BLaER1 treated with 17β-estradiol and CSF1 and Interleukin-3, amounts not matched to agents 10 nM and 100 nM (cell line): ENCODE measurements around the gene ANKDD1A.

ENCODE experiments used
- H3K27ac ChIP-seq, 11 experiments: shearing (Covaris generic); formaldehyde crosslinking; 2 replicates each; pipeline ENCODE4 v1.8.1; 2022
- H3K27me3 ChIP-seq, 11 experiments: shearing (Covaris generic); formaldehyde crosslinking; 2 replicates each; pipeline ENCODE4 v1.8.1; 2022
- H3K36me3 ChIP-seq, 11 experiments: shearing (Covaris generic); formaldehyde crosslinking; 2 replicates each; pipeline ENCODE4 v1.8.1; 2022
- H3K4me1 ChIP-seq, 10 experiments: shearing (Covaris generic); formaldehyde crosslinking; 2 replicates each; pipeline ENCODE4 v1.8.1; 2022
- H3K4me2 ChIP-seq, 11 experiments: shearing (Covaris generic); formaldehyde crosslinking; 2 replicates each; pipeline ENCODE4 v1.8.1; 2022
- H3K4me3 ChIP-seq, 10 experiments: shearing (Covaris generic); formaldehyde crosslinking; 2 replicates each; pipeline ENCODE4 v1.8.1; 2022
- H3K9ac ChIP-seq, 11 experiments: shearing (Covaris generic); formaldehyde crosslinking; 2 replicates each; pipeline ENCODE4 v1.8.1; 2022
- H3K9me3 ChIP-seq, 11 experiments: shearing (Covaris generic); formaldehyde crosslinking; replicated peaks in 1 of 11; 2 replicates each; pipeline ENCODE4 v1.8.1; 2022
- H4K20me1 ChIP-seq, 11 experiments: shearing (Covaris generic); formaldehyde crosslinking; 2 replicates each; pipeline ENCODE4 v1.8.1; 2022
- Cebpa-rat ChIP-seq, 11 experiments: shearing (Covaris generic); IDR thresholded peaks; 2 replicates each; pipeline ENCODE4 v1.8.1; 2022

The ANKDD1A gene

GRCh38 chr15:64951777-64952418 lies 40.2 kb downstream of the ANKDD1A start:
- H3K36me3 ChIP-seq = peaks cover 20 to 28% (median 20%) of the 10 kb centered on the region in 11 experiments
- H3K9me3 ChIP-seq = peaks cover 9 to 53% (median 17%) of the 10 kb centered on the region in 11 experiments; a peak in 21 of 22 replicates
- H3K4me3 ChIP-seq = no peak overlapping the region
- H3K4me1 ChIP-seq = no peaks in the 10 kb centered on the region
- no peak overlapping the region for H3K4me2 ChIP-seq
- H3K27me3 ChIP-seq = no peaks in the 10 kb centered on the region
- H4K20me1 ChIP-seq = peaks cover 0 to 17% (median 0%) of the 10 kb centered on the region in 11 experiments; a peak in 5 of 22 replicates
- no peak for TF ChIP-seq Cebpa-rat (IDR thresholded peaks at IDR 0.05)
- H3K9ac ChIP-seq = no peak overlapping the region
- H3K27ac ChIP-seq = no peak overlapping the region

- Histone ChIP-seq H3K4me2 (no peak overlapping the region), H3K27me3 (no peaks in the 10 kb centered on the region), H3K4me3 (no peak overlapping the region), H3K9ac (no peak overlapping the region), H3K9me3 (peaks cover 9 to 55% (median 17%) of the 10 kb centered on the region in 11 experiments; a peak in 21 of 22 replicates), H3K4me1 (no peaks in the 10 kb centered on the region), H3K36me3 (peaks cover 41 to 52% (median 45%) of the 10 kb centered on the region in 11 experiments), H4K20me1 (peaks cover 0 to 10% (median 0%) of the 10 kb centered on the region in 11 experiments; a peak in 5 of 22 replicates), H3K27ac (no peak overlapping the region)
- no peak for TF ChIP-seq Cebpa-rat (IDR thresholded peaks at IDR 0.05)
Observed at GRCh38 chr15:64954395-64954794, 42.7 kb downstream of the ANKDD1A start.

GRCh38 chr15:64959128-64959527 lies 47.4 kb downstream of the ANKDD1A start:
- Histone ChIP-seq H3K4me1 (no peaks in the 10 kb centered on the region), H3K4me2 (no peak overlapping the region), H3K9ac (no peak overlapping the region), H3K27me3 (no peaks in the 10 kb centered on the region), H3K27ac (no peak overlapping the region), H3K9me3 (peaks cover 9 to 30% (median 17%) of the 10 kb centered on the region in 11 experiments; a peak in 21 of 22 replicates), H3K36me3 (peaks cover 87 to 93% (median 92%) of the 10 kb centered on the region in 11 experiments), H4K20me1 (peaks cover 0 to 22% (median 0%) of the 10 kb centered on the region in 11 experiments; a peak in 3 of 22 replicates), H3K4me3 (no peak overlapping the region)
- TF ChIP-seq Cebpa-rat (IDR thresholded peaks at IDR 0.05) = no peak

- Histone ChIP-seq H3K4me2 (no peak overlapping the region), H3K4me1 (no peaks in the 10 kb centered on the region), H4K20me1 (peaks cover 0 to 22% (median 0%) of the 10 kb centered on the region in 11 experiments; a peak in 3 of 22 replicates), H3K27me3 (no peaks in the 10 kb centered on the region), H3K4me3 (no peak overlapping the region), H3K27ac (no peak overlapping the region), H3K9ac (no peak overlapping the region), H3K9me3 (peaks cover 7 to 20% (median 15%) of the 10 kb centered on the region in 11 experiments; a peak in 21 of 22 replicates), H3K36me3 (peaks cover 95 to 100% (median 100%) of the 10 kb centered on the region in 11 experiments)
- TF ChIP-seq Cebpa-rat (IDR thresholded peaks at IDR 0.05) = no peak
Observed at GRCh38 chr15:64960153-64960552, 48.5 kb downstream of the ANKDD1A start.

- Histone ChIP-seq H3K4me2 (no peak overlapping the region), H3K36me3 (peaks cover 94 to 100% (median 100%) of the 10 kb centered on the region in 11 experiments), H3K27me3 (no peaks in the 10 kb centered on the region), H4K20me1 (peaks cover 0 to 22% (median 0%) of the 10 kb centered on the region in 11 experiments; a peak in 3 of 22 replicates), H3K9ac (no peak overlapping the region), H3K27ac (no peak overlapping the region), H3K4me3 (no peak overlapping the region), H3K4me1 (no peaks in the 10 kb centered on the region), H3K9me3 (peaks cover 0 to 11% (median 7%) of the 10 kb centered on the region in 11 experiments; a peak in 15 of 22 replicates)
- TF ChIP-seq Cebpa-rat (IDR thresholded peaks at IDR 0.05) = no peak
Observed at GRCh38 chr15:64961013-64961412, 49.3 kb downstream of the ANKDD1A start.

- TF ChIP-seq Cebpa-rat (IDR thresholded peaks at IDR 0.05) = no peak
- no peak overlapping the region for H3K27ac ChIP-seq
- H3K4me2 ChIP-seq = no peak overlapping the region
- H3K27me3 ChIP-seq = no peaks in the 10 kb centered on the region
- peaks cover 0 to 28% (median 0%) of the 10 kb centered on the region in 11 experiments; a peak in 5 of 22 replicates for H4K20me1 ChIP-seq
- no peaks in the 10 kb centered on the region for H3K9me3 ChIP-seq
- H3K9ac ChIP-seq = no peak overlapping the region
- no peak overlapping the region for H3K4me3 ChIP-seq
- H3K36me3 ChIP-seq = peaks cover 93 to 100% (median 99%) of the 10 kb centered on the region in 11 experiments
- peaks cover 0 to 10% (median 2%) of the 10 kb centered on the region in 10 experiments; a peak in 7 of 20 replicates for H3K4me1 ChIP-seq
Observed at GRCh38 chr15:64969401-64969800, 57.7 kb downstream of the ANKDD1A start.

- Histone ChIP-seq H3K4me2 (peak overlapping the region in 2 of 11 experiments; percentile 14 to 24; a peak in 1 of 22 replicates), H3K36me3 (peaks cover 93 to 100% (median 99%) of the 10 kb centered on the region in 11 experiments), H3K4me1 (peaks cover 0 to 10% (median 2%) of the 10 kb centered on the region in 10 experiments; a peak in 7 of 20 replicates), H4K20me1 (peaks cover 0 to 38% (median 0%) of the 10 kb centered on the region in 11 experiments; a peak in 5 of 22 replicates), H3K4me3 (no peak overlapping the region), H3K9me3 (no peaks in the 10 kb centered on the region), H3K9ac (no peak overlapping the region), H3K27me3 (no peaks in the 10 kb centered on the region), H3K27ac (peak overlapping the region in 1 of 11 experiments; percentile 17; a peak in 1 of 22 replicates)
- TF ChIP-seq Cebpa-rat (IDR thresholded peaks at IDR 0.05) = no peak
Observed at GRCh38 chr15:64970698-64971097, 59.0 kb downstream of the ANKDD1A start.

GRCh38 chr15:64975390-64975789 lies 63.7 kb downstream of the ANKDD1A start:
- H3K27ac ChIP-seq = no peak overlapping the region
- no peaks in the 10 kb centered on the region for H3K9me3 ChIP-seq
- no peak overlapping the region for H3K4me2 ChIP-seq
- no peak overlapping the region for H3K4me3 ChIP-seq
- H3K4me1 ChIP-seq = peaks cover 0 to 30% (median 4%) of the 10 kb centered on the region in 10 experiments; a peak in 8 of 20 replicates
- TF ChIP-seq Cebpa-rat (IDR thresholded peaks at IDR 0.05) = no peak
- peaks cover 95 to 100% (median 98%) of the 10 kb centered on the region in 11 experiments for H3K36me3 ChIP-seq
- H3K9ac ChIP-seq = no peak overlapping the region
- H3K27me3 ChIP-seq = no peaks in the 10 kb centered on the region
- H4K20me1 ChIP-seq = peaks cover 0 to 68% (median 0%) of the 10 kb centered on the region in 11 experiments; a peak in 9 of 22 replicates

GRCh38 chr15:64979252-64979710 lies 67.6 kb downstream of the ANKDD1A start:
- Histone ChIP-seq H3K27me3 (no peaks in the 10 kb centered on the region), H4K20me1 (peaks cover 0 to 51% (median 0%) of the 10 kb centered on the region in 11 experiments; a peak in 11 of 22 replicates), H3K9me3 (no peaks in the 10 kb centered on the region), H3K36me3 (peaks cover 85 to 100% (median 94%) of the 10 kb centered on the region in 11 experiments), H3K4me3 (no peak overlapping the region), H3K4me1 (peaks cover 4 to 60% (median 13%) of the 10 kb centered on the region in 10 experiments), H3K27ac (no peak overlapping the region), H3K9ac (peak overlapping the region in 1 of 11 experiments; percentile 27; a peak in 1 of 22 replicates), H3K4me2 (0 out of 22 replicates have a peak overlapping the region, but pooled peaks of 1 of the 11 experiments have one; percentile 2)
- no peak for TF ChIP-seq Cebpa-rat (IDR thresholded peaks at IDR 0.05)
